ENCODE measurements around the gene MYH8. TPM values are rescaled to one million over a fixed set of nuclear protein-coding genes. Genes with fewer than 3 reads are reported as not detected.

Gene MYH8
- total and polyA plus RNA-seq, 2 of the 13 experiments (the other 11 are each of a cell fraction or from before 2014, with no cell fraction given): not detected

GRCh38 chr17:10447026-10447931, 25.5 kb upstream of the MYH8 start (continued):
- TF ChIP-seq ATF2 (CRISPR knock-in tag; IDR thresholded peaks at IDR 0.05): peak; percentile 27; the same call in 1 of the 2 replicates
- TF ChIP-seq DRAP1 (CRISPR knock-in tag; IDR thresholded peaks at IDR 0.05): no peak
- no peak for TF ChIP-seq ZNF563 (CRISPR knock-in tag; IDR thresholded peaks at IDR 0.05)
- no peak for TF ChIP-seq ZNF615 (CRISPR knock-in tag; IDR thresholded peaks at IDR 0.05; ENCODE audit: borderline replicate concordance)
- no peak for TF ChIP-seq ATM (IDR thresholded peaks at IDR 0.05; ENCODE audit: borderline replicate concordance)
- no peak for TF ChIP-seq ERF (CRISPR knock-in tag; IDR thresholded peaks at IDR 0.05)
- 0 out of 2 replicates have a peak, but pooled peaks have one; percentile 28 for TF ChIP-seq ZNF614 (CRISPR knock-in tag; IDR thresholded peaks at IDR 0.05; ENCODE audit: borderline replicate concordance)
- TF ChIP-seq RFX3 (CRISPR knock-in tag; IDR thresholded peaks at IDR 0.05): peak; percentile 72
- no peak for TF ChIP-seq PLSCR1 (CRISPR knock-in tag; IDR thresholded peaks at IDR 0.05; ENCODE audit: borderline replicate concordance)
- peak; percentile 31; the same call in 1 of the 2 replicates for TF ChIP-seq HOXA3 (CRISPR knock-in tag; IDR thresholded peaks at IDR 0.05)
- TF ChIP-seq CBX2 (IDR thresholded peaks at IDR 0.05; ENCODE audit: low read depth, low read length): no peak
- TF ChIP-seq CBX2 (CRISPR knock-in tag; IDR thresholded peaks at IDR 0.05; ENCODE audit: low read depth): no peak
- TF ChIP-seq ZNF597 (CRISPR knock-in tag; IDR thresholded peaks at IDR 0.05): no peak
- TF ChIP-seq ZNF510 (CRISPR knock-in tag; IDR thresholded peaks at IDR 0.05; ENCODE audit: low read depth): no peak
- peak; percentile 30; the same call in 1 of the 2 replicates for TF ChIP-seq ZGPAT (CRISPR knock-in tag; IDR thresholded peaks at IDR 0.05)
- no peak for TF ChIP-seq MEF2D (CRISPR knock-in tag; IDR thresholded peaks at IDR 0.05)
- TF ChIP-seq XBP1 (CRISPR knock-in tag; IDR thresholded peaks at IDR 0.05): no peak
- TF ChIP-seq FOXP1 (IDR thresholded peaks at IDR 0.05): no peak
- peak; percentile 76 for TF ChIP-seq FOXP1 (CRISPR knock-in tag; IDR thresholded peaks at IDR 0.05)
- TF ChIP-seq YY1 (IDR thresholded peaks at IDR 0.05; ENCODE audit: insufficient read depth, insufficient replicate concordance, low read depth, low read length): no peak
- no peak for TF ChIP-seq ZBTB7B (CRISPR knock-in tag; IDR thresholded peaks at IDR 0.05)
- no peak for TF ChIP-seq ZNF512B (CRISPR knock-in tag; IDR thresholded peaks at IDR 0.05; ENCODE audit: borderline replicate concordance)

All from HepG2 (cell line).